Tibial nerve (tissue), 4 donors: ENCODE results near the gene LSAMP. TPM values are rescaled to one million over a fixed set of nuclear protein-coding genes. Genes with fewer than 3 reads are reported as not detected.

Source experiments
- DNase-seq, 2 donors: peaks; one replicate each; pipeline ENCODE4 v3.0.0-alpha.2; 2019; ENCODE audit warnings: low spot score in 2 of 2
- H3K27ac ChIP-seq, 4 donors: fragments of 200-600 bp; sonication (generic) in 3 of 4; one replicate each; pipeline ENCODE4 v1.5.1; 2017 to 2019; ENCODE audit warnings: mild to moderate bottlenecking in 1 of 4
- H3K27me3 ChIP-seq, 2 donors: fragments of 200-600 bp; sonication (generic) in 1 of 2; one replicate each; pipeline versions ENCODE4 v1.5.1 to v1.6.0; 2017 to 2019
- H3K36me3 ChIP-seq, 3 donors: fragments of 200-600 bp; sonication (generic); one replicate each; pipeline ENCODE4 v1.5.1; 2018 to 2019
- H3K4me1 ChIP-seq, 4 donors: fragments of 200-600 bp; sonication (generic) in 3 of 4; one replicate each; pipeline ENCODE4 v1.5.1; 2017 to 2019
- H3K4me3 ChIP-seq, 4 donors: fragments of 200-600 bp; sonication (generic) in 3 of 4; one replicate each; pipeline ENCODE4 v1.5.1; 2017 to 2019; ENCODE audit warnings: mild to moderate bottlenecking in 1 of 4, moderate library complexity in 1 of 4
- H3K9me3 ChIP-seq, 4 donors: fragments of 200-600 bp; sonication (generic) in 3 of 4; one replicate each; pipeline ENCODE4 v1.5.1; 2017 to 2019
- EP300 ChIP-seq, 2 donors: sonication (generic); formaldehyde crosslinking; IDR thresholded peaks; one replicate each; pipeline ENCODE4 v1.6.1; 2017; ENCODE audit warnings: antibody characterized with exemption in 2 of 2, mild to moderate bottlenecking in 1 of 2
- POLR2A ChIP-seq, 2 donors: fragments of 450-650 bp; IDR thresholded peaks; one replicate each; pipeline ENCODE4 v1.6.1; 2017; ENCODE audit warnings: antibody characterized with exemption in 2 of 2, mild to moderate bottlenecking in 2 of 2, moderate library complexity in 2 of 2
- WGBS, 2 donors: methylation state at CpG; one replicate each; pipeline ENCODE4 v1.1.5; 2018; 5-methylcytosine and 5-hydroxymethylcytosine counted together
- total RNA-seq, 4 donors: library from RNA; depleted of rRNA; stranded (reverse); fragments of >200 nt; gene quantifications; one replicate each; pipeline ENCODE4 v1.1.0, GENCODE V29; 2016
- TF ChIP-seq, protein P1 (sequence below), 5 experiments: fragments of 200-600 bp in 3 of 5; fragments of 450-650 bp in 2 of 5; sonication (generic) in 3 of 5; IDR thresholded peaks; one replicate each; pipeline ENCODE4 v1.5.1; 2016 to 2019; ENCODE audit warnings: antibody characterized with exemption in 5 of 5, mild to moderate bottlenecking in 3 of 5, moderate library complexity in 2 of 5

Gene LSAMP
- total RNA-seq, 4 donors from 2014 or later, result 3.6 to 6.1 (median 4.2) TPM

DNA sequence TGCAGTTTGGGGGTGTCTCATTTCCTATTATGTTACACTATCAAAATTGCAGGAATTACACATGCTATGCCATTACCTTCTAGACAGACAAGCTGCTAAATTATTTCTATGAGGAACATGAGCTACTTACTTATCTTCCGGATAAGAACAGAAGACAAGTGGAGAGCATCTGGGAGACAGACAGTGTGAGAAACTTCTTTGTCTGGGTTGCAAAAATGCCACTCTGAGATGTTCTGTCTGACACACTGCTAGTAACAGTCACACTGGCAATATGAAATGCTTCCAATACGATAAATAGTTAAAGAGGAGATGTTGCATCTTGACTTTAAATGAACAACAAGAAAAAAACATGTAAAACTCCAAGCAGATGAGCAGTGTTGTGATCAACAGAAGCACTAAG is 40.1 kb downstream of the LSAMP start:
- no peak overlapping the region for H3K27ac ChIP-seq
- TF ChIP-seq EP300 (IDR thresholded peaks at IDR 0.05) (no peak), POLR2A (IDR thresholded peaks at IDR 0.05) (no peak)
- TF ChIP-seq, protein P1, sequence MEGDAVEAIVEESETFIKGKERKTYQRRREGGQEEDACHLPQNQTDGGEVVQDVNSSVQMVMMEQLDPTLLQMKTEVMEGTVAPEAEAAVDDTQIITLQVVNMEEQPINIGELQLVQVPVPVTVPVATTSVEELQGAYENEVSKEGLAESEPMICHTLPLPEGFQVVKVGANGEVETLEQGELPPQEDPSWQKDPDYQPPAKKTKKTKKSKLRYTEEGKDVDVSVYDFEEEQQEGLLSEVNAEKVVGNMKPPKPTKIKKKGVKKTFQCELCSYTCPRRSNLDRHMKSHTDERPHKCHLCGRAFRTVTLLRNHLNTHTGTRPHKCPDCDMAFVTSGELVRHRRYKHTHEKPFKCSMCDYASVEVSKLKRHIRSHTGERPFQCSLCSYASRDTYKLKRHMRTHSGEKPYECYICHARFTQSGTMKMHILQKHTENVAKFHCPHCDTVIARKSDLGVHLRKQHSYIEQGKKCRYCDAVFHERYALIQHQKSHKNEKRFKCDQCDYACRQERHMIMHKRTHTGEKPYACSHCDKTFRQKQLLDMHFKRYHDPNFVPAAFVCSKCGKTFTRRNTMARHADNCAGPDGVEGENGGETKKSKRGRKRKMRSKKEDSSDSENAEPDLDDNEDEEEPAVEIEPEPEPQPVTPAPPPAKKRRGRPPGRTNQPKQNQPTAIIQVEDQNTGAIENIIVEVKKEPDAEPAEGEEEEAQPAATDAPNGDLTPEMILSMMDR (IDR thresholded peaks at IDR 0.05), result no peak
- no peak for DNase-seq
- no peaks in the 10 kb centered on the region for H3K9me3 ChIP-seq
- H3K27me3 ChIP-seq, result no peaks in the 10 kb centered on the region
- H3K4me3 ChIP-seq, result no peak overlapping the region
- no peaks in the 10 kb centered on the region for H3K36me3 ChIP-seq
- 68 to 73% methylated on average over 2 of the region's 2 CpGs for WGBS, 2 donors
- H3K4me1 ChIP-seq, result peaks cover 0 to 2% (median 0%) of the 10 kb centered on the region in 4 donors

DNA sequence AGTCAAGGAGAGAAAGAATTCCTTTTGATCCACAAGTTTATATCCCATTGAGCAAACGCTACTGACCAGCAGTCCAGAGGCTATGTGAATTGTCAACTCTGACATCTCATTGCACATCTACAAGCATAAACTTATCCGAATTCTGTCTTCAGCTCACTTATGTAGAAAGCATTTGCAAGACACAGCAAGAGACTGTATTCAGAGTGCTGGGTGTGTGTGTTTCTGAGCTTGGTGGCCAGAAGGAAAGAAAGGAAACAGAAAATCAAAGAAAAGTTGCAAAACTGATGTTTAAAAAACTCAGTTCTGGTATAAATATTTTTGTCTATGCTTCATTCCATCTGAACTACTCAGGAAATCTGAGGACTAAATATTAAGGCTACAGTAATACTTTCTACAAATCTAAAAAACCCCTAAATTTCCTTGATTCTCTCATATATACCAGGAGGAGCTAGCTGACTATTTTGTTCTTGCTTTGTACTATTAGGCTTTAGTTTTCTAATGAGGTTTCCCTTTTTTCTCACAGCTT is 45.5 kb downstream of the LSAMP start:
- no peaks in the 10 kb centered on the region for H3K27me3 ChIP-seq
- H3K4me3 ChIP-seq, result no peak overlapping the region
- DNase-seq, result no peak
- H3K4me1 ChIP-seq, result no peaks in the 10 kb centered on the region
- TF ChIP-seq EP300 (IDR thresholded peaks at IDR 0.05), result no peak
- TF ChIP-seq POLR2A (IDR thresholded peaks at IDR 0.05), result no peak
- H3K27ac ChIP-seq, result no peak overlapping the region
- H3K9me3 ChIP-seq, result no peaks in the 10 kb centered on the region
- no peaks in the 10 kb centered on the region for H3K36me3 ChIP-seq
- WGBS, 2 donors, result 76 to 78% methylated on average over 2 of the region's 2 CpGs

DNA sequence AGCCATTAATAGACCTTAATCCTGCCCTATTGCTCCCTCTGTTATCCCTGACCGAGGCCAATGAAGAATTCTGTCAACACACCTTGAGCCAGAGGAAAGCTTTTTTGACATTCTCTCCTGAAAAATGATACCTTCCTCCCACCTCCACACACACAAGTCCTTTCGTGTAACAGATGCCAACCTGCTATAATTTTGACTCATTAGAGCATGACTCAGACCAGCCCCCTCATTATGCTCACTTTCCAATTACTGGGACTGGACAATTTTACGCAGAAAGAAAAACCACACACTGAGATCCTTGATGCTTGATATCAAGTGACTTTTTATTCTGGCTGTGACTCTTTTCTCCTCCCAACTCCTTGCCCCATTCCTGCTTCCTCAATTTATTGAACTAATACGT is 50.9 kb downstream of the LSAMP start:
- Histone ChIP-seq H3K4me1 (no peaks in the 10 kb centered on the region), H3K36me3 (peaks cover 0 to 5% (median 0%) of the 10 kb centered on the region in 3 donors), H3K4me3 (no peak overlapping the region), H3K27ac (no peak overlapping the region), H3K27me3 (no peaks in the 10 kb centered on the region), H3K9me3 (peaks cover 0 to 24% (median 0%) of the 10 kb centered on the region in 4 donors)
- WGBS, 2 donors, result 55 to 70% methylated on average over 4 of the region's 4 CpGs
- no peak for TF ChIP-seq EP300 (IDR thresholded peaks at IDR 0.05)
- TF ChIP-seq POLR2A (IDR thresholded peaks at IDR 0.05), result no peak
- TF ChIP-seq, protein P1 (IDR thresholded peaks at IDR 0.05), result no peak
- DNase-seq, result no peak

DNA sequence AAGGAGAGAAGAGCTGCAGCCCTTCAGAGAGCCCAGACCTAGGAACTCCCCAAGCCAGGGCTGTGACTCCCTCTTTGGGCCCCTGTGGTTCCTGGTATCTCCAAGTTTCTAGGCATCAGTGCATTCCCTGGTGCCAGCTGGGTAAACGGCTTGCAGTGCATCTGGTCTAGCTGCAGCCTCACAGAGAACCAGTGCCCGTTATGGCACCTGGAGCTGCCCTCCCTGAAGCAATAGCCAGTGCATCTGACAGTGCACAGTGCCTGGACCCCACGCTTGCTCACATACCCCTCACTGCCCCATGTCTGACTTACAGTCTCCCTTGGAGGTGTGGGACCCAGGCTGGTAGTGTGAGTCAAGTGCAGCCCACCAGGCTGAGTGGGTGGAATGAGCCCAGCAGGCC is 52.1 kb downstream of the LSAMP start:
- no peak for TF ChIP-seq POLR2A (IDR thresholded peaks at IDR 0.05)
- no peak for TF ChIP-seq EP300 (IDR thresholded peaks at IDR 0.05)
- TF ChIP-seq, protein P1 (IDR thresholded peaks at IDR 0.05), result no peak
- no peak overlapping the region for H3K4me3 ChIP-seq
- no peak overlapping the region for H3K27ac ChIP-seq
- H3K36me3 ChIP-seq, result peaks cover 0 to 5% (median 0%) of the 10 kb centered on the region in 3 donors
- H3K9me3 ChIP-seq, result peaks cover 0 to 24% (median 0%) of the 10 kb centered on the region in 4 donors
- H3K4me1 ChIP-seq, result no peaks in the 10 kb centered on the region
- 83 to 95% methylated on average over 3 of the region's 3 CpGs for WGBS, 2 donors
- no peak for DNase-seq
- H3K27me3 ChIP-seq, result no peaks in the 10 kb centered on the region

DNA sequence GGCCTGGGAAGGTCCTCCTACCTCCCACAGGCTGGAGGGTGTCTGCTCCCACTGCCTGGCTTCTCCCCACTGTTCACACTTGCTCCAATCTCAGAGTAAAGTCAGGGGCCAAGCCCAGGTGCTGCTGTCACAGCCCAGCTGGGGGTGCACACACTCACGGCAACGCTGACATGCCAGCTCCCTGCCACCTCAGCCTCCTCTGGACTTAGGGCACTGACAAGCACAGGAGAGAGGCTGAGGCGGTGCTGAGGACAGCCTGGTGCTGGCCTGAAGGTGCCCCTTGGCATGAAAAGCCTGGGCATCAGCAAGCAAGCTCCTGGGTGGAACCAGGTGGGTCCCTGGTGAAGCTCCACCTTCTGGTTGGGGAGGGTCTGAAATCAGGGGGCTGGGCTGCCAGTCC is 53.0 kb downstream of the LSAMP start:
- Histone ChIP-seq H3K27ac (no peak overlapping the region), H3K4me1 (no peaks in the 10 kb centered on the region), H3K36me3 (peaks cover 0 to 5% (median 0%) of the 10 kb centered on the region in 3 donors), H3K27me3 (no peaks in the 10 kb centered on the region), H3K4me3 (no peak overlapping the region), H3K9me3 (peaks cover 0 to 24% (median 0%) of the 10 kb centered on the region in 4 donors)
- no peak for DNase-seq
- TF ChIP-seq, protein P1 (IDR thresholded peaks at IDR 0.05), result no peak
- TF ChIP-seq EP300 (IDR thresholded peaks at IDR 0.05), result no peak
- TF ChIP-seq POLR2A (IDR thresholded peaks at IDR 0.05), result no peak
- 97 to 100% methylated on average over 2 to 3 of the region's 3 CpGs for WGBS, 2 donors
